OCI-LY7 (cell line): ENCODE results near the gene CD44. TPM values are rescaled to one million over a fixed set of nuclear protein-coding genes. Genes with fewer than 3 reads are reported as not detected.

Experiments
- BruUV-seq: library from RNA; stranded (reverse); fragments of 400-500 nt; replicated peaks from 2 replicates; lab custom pipeline; 2021; lab: Mats Ljungman, UMichigan
- CTCF ChIA-PET: fragments of 300-600 bp; sonication (Branson Sonifier 250); formaldehyde crosslinking; loops from one replicate; lab custom pipeline; 2022; ENCODE audit warnings: antibody characterized with exemption; ENCODE audit not compliant: unreplicated experiment; lab: Charles Lee
- POLR2A ChIA-PET: fragments of 300-600 bp; sonication (Branson Sonifier 250); formaldehyde crosslinking; loops from one replicate; lab custom pipeline; 2022; ENCODE audit warnings: antibody characterized with exemption; lab: Charles Lee
- DNase-seq: peaks from one replicate; pipeline ENCODE4 v3.0.0-alpha.2; 2015; ENCODE audit warnings: low spot score
- H2AFZ ChIP-seq: fragments of 200-600 bp; sonication (generic), shearing (Covaris generic); 2 replicates; pipeline ENCODE4 v1.6.1; 2014; ENCODE audit warnings: mild to moderate bottlenecking, antibody characterized with exemption, low read length, moderate library complexity
- H3K27ac ChIP-seq: fragments of 200-600 bp; sonication (generic); 2 replicates; pipeline ENCODE4 v1.5.1; 2014; ENCODE audit warnings: mixed run types, low read depth, mild to moderate bottlenecking, moderate library complexity, low read length, inconsistent platforms; ENCODE audit not compliant: poor library complexity, severe bottlenecking
- H3K36me3 ChIP-seq: fragments of 200-600 bp; sonication (generic); 2 replicates; pipeline ENCODE4 v1.6.1; 2014; ENCODE audit warnings: mild to moderate bottlenecking, antibody characterized with exemption, low read length, moderate library complexity, mixed read lengths; ENCODE audit not compliant: insufficient read depth
- H3K4me1 ChIP-seq: fragments of 200-600 bp; sonication (generic); 2 replicates; pipeline ENCODE4 v1.5.1; 2014; ENCODE audit warnings: mild to moderate bottlenecking, low read length; ENCODE audit not compliant: insufficient read depth, poor library complexity, severe bottlenecking
- H3K4me2 ChIP-seq: fragments of 200-600 bp; sonication (generic); 2 replicates; pipeline ENCODE4 v1.6.1; 2014; ENCODE audit warnings: mild to moderate bottlenecking, low read length
- H3K4me3 ChIP-seq: fragments of 200-600 bp; sonication (generic); 2 replicates; pipeline ENCODE4 v1.5.1; 2014; ENCODE audit warnings: mild to moderate bottlenecking, low read depth, low read length; ENCODE audit not compliant: poor library complexity, severe bottlenecking
- H3K79me2 ChIP-seq: fragments of 200-600 bp; sonication (generic); 2 replicates; pipeline ENCODE4 v1.6.1; 2016; ENCODE audit warnings: low read depth, mild to moderate bottlenecking, low read length, moderate library complexity, mixed read lengths; ENCODE audit not compliant: insufficient read depth
- H3K9me2 ChIP-seq: fragments of 200-600 bp; sonication (generic); 2 replicates; pipeline ENCODE4 v1.6.1; 2016; ENCODE audit warnings: mild to moderate bottlenecking, low read length, mixed read lengths; ENCODE audit not compliant: insufficient read depth
- H3K9me3 ChIP-seq: fragments of 200-600 bp; sonication (generic); 2 replicates; pipeline ENCODE4 v1.6.1; 2014; ENCODE audit warnings: mild to moderate bottlenecking, mixed run types, low read length, mixed read lengths
- H4K20me1 ChIP-seq: fragments of 200-600 bp; sonication (generic); 2 replicates; pipeline ENCODE4 v1.6.1; 2014; ENCODE audit warnings: mild to moderate bottlenecking, antibody characterized with exemption, low read length, moderate library complexity, mixed read lengths; ENCODE audit not compliant: insufficient read depth
- CTCF ChIP-seq: fragments of 200-600 bp; sonication (generic); conservative IDR thresholded peaks from 2 replicates; pipeline ENCODE4 v1.5.1; 2014; ENCODE audit warnings: mild to moderate bottlenecking, antibody characterized with exemption, low read length, moderate library complexity, mixed read lengths
- EZH2phosphoT487 ChIP-seq: fragments of 200-600 bp; sonication (generic); IDR thresholded peaks from 2 replicates; pipeline ENCODE4 v1.6.1; 2018; ENCODE audit warnings: low read depth, borderline replicate concordance, mild to moderate bottlenecking, mixed run types, antibody characterized with exemption, low read length, moderate library complexity, mixed read lengths
- intact Hi-C: fragments of 100-400 bp; cut with micrococcal nuclease; formaldehyde crosslinking; loops from one replicate; pipeline ENCODE4 v1.10.0; 2022; ENCODE audit not compliant: unreplicated experiment
- total RNA-seq, 2 experiments: library from RNA; depleted of rRNA in 1 of 2; stranded (reverse); fragments of >200 nt in 1 of 2; shearing (Covaris generic) in 1 of 2; gene quantifications; 2 replicates each; pipeline ENCODE4 v1.2.3, GENCODE V29; 2014 to 2022

Gene CD44
- total RNA-seq, 2 experiments from 2014 or later = 0.55 TPM; not detected in 1

- CTCF ChIA-PET = no interaction called here
- Histone ChIP-seq H3K9me3 (no peaks in the 10 kb centered on the region), H2AFZ (no peak overlapping the region), H3K27ac (no peak overlapping the region), H3K9me2 (no peaks in the 10 kb centered on the region), H3K4me2 (no peak overlapping the region), H4K20me1 (no peaks in the 10 kb centered on the region), H3K4me3 (no peak overlapping the region), H3K4me1 (peaks cover 15% of the 10 kb centered on the region), H3K36me3 (no peaks in the 10 kb centered on the region), H3K79me2 (no peaks in the 10 kb centered on the region)
- no peak for TF ChIP-seq EZH2phosphoT487
- TF ChIP-seq CTCF = no peak
- no peak for DNase-seq
- POLR2A ChIA-PET = interaction anchor here (1.0 to 1.7 kb wide), 3 partner anchors 8 to 53 kb away, joined by 3 read pairs; no protein-coding TSS in a partner anchor
- intact Hi-C loops = loop anchor here (5.0 kb wide), 1 partner anchor 117 kb away; no protein-coding TSS in a partner anchor
- no TSS peak for BruUV-seq
Observed at GRCh38 chr11:35179466-35180135, 40.6 kb downstream of the CD44 start.

- Histone ChIP-seq H4K20me1 (no peaks in the 10 kb centered on the region), H3K36me3 (no peaks in the 10 kb centered on the region), H3K4me2 (no peak overlapping the region), H3K27ac (no peak overlapping the region), H2AFZ (no peak overlapping the region), H3K9me3 (no peaks in the 10 kb centered on the region), H3K9me2 (no peaks in the 10 kb centered on the region), H3K4me3 (no peak overlapping the region), H3K4me1 (peaks cover 15% of the 10 kb centered on the region), H3K79me2 (no peaks in the 10 kb centered on the region)
- ChIA-PET CTCF (no interaction called here), POLR2A (interaction anchor here (0.6 to 1.3 kb wide), 3 partner anchors 9 to 27 kb away, joined by 3 read pairs; no protein-coding TSS in a partner anchor)
- DNase-seq = no peak
- no TSS peak for BruUV-seq
- no peak for TF ChIP-seq CTCF
- TF ChIP-seq EZH2phosphoT487 = no peak
- intact Hi-C loops = loop anchor here (5.0 kb wide), 1 partner anchor 118 kb away; no protein-coding TSS in a partner anchor
Observed at GRCh38 chr11:35180317-35181233, 41.6 kb downstream of the CD44 start.
